CD14-positive monocyte (primary cell): ENCODE results near the gene EPSTI1. TPM values are rescaled to one million over a fixed set of nuclear protein-coding genes. Genes with fewer than 3 reads are reported as not detected.

Experiments
- DNase-seq, 3 donors: peaks; one replicate each; pipeline ENCODE4 v3.0.0-alpha.2; 2011 to 2022
- H2AFZ ChIP-seq: 2 replicates; pipeline ENCODE4 v1.6.0; 2012; ENCODE audit warnings: mild to moderate bottlenecking, low read depth, low read length, inconsistent platforms; ENCODE audit not compliant: insufficient read depth, poor library complexity, severe bottlenecking
- H3K27ac ChIP-seq, 2 donors: 1 replicate in 1 of 2; 2 replicates in 1 of 2; pipeline ENCODE4 v1.5.1; 2012 to 2013; ENCODE audit warnings: low read length in 2 of 2, control low read depth in 1 of 2, inconsistent platforms in 1 of 2, low read depth in 1 of 2, mild to moderate bottlenecking in 1 of 2
- H3K27me3 ChIP-seq, 2 donors: one replicate each; pipeline versions ENCODE4 v1.6.0 to v1.6.1; 2011 to 2013; ENCODE audit warnings: low read length in 2 of 2; ENCODE audit not compliant: control insufficient read depth in 2 of 2, insufficient read depth in 2 of 2
- H3K36me3 ChIP-seq, 2 donors: replicated peaks in 1 of 2; 1 replicate in 1 of 2; 2 replicates in 1 of 2; pipeline versions ENCODE4 v1.5.1 to v1.6.1; 2012 to 2013; ENCODE audit warnings: low read length in 2 of 2, control low read depth in 1 of 2, inconsistent platforms in 1 of 2, mild to moderate bottlenecking in 1 of 2; ENCODE audit not compliant: insufficient read depth in 2 of 2, control insufficient read depth in 1 of 2
- H3K4me1 ChIP-seq, 2 donors: 1 replicate in 1 of 2; 2 replicates in 1 of 2; pipeline versions ENCODE4 v1.5.1 to v1.6.1; 2012 to 2013; ENCODE audit warnings: low read length in 2 of 2, control low read depth in 1 of 2, inconsistent platforms in 1 of 2, mild to moderate bottlenecking in 1 of 2, moderate library complexity in 1 of 2; ENCODE audit not compliant: insufficient read depth in 2 of 2, control insufficient read depth in 1 of 2
- H3K4me2 ChIP-seq: replicated peaks from 2 replicates; pipeline ENCODE3; 2012; ENCODE audit warnings: low read length, moderate library complexity, mild to moderate bottlenecking; ENCODE audit not compliant: poor library complexity, severe bottlenecking; ENCODE audit errors: extremely low read depth
- H3K4me3 ChIP-seq, 3 experiments: fragments of 200-600 bp in 1 of 3; sonication (generic) in 1 of 3; replicated peaks in 1 of 3; 1 replicate in 2 of 3; 2 replicates in 1 of 3; pipeline ENCODE4 v1.5.1; 2011 to 2013; ENCODE audit warnings: low read length in 3 of 3, mild to moderate bottlenecking in 3 of 3, control low read depth in 2 of 3, low read depth in 2 of 3, inconsistent platforms in 1 of 3, moderate library complexity in 1 of 3
- H3K79me2 ChIP-seq: 2 replicates; pipeline ENCODE4 v1.6.0; 2012; ENCODE audit warnings: mild to moderate bottlenecking, control low read depth, inconsistent platforms, low read length, moderate library complexity; ENCODE audit not compliant: insufficient read depth
- H3K9ac ChIP-seq: 2 replicates; pipeline ENCODE4 v1.6.0; 2017; ENCODE audit warnings: low read length, mild to moderate bottlenecking; ENCODE audit not compliant: insufficient read depth, poor library complexity, severe bottlenecking
- H3K9me3 ChIP-seq, 2 donors: replicated peaks in 1 of 2; 1 replicate in 1 of 2; 2 replicates in 1 of 2; pipeline versions ENCODE4 v1.5.1 to v1.6.1; 2012 to 2013; ENCODE audit warnings: low read length in 2 of 2, control low read depth in 1 of 2; ENCODE audit not compliant: control insufficient read depth in 1 of 2, insufficient read depth in 1 of 2
- H4K20me1 ChIP-seq: 2 replicates; pipeline ENCODE4 v1.6.0; 2012; ENCODE audit warnings: mild to moderate bottlenecking, low read length, control low read depth, moderate library complexity; ENCODE audit not compliant: insufficient read depth
- H3K27ac Mint-ChIP-seq, 7 donors: one replicate each; pipeline ENCODE4 v1.8.0; 2020; ENCODE audit warnings: mild to moderate bottlenecking in 7 of 7, mixed read lengths in 7 of 7, moderate library complexity in 6 of 7, inconsistent platforms in 2 of 7
- H3K27me3 Mint-ChIP-seq, 3 donors: one replicate each; pipeline ENCODE4 v1.8.0; 2021 to 2022; ENCODE audit warnings: low read depth in 3 of 3, mild to moderate bottlenecking in 3 of 3, mixed read lengths in 3 of 3, moderate library complexity in 3 of 3, inconsistent platforms in 1 of 3
- H3K36me3 Mint-ChIP-seq, 2 donors: one replicate each; pipeline ENCODE4 v1.8.0; 2020; ENCODE audit warnings: mixed read lengths in 2 of 2, inconsistent platforms in 1 of 2, mild to moderate bottlenecking in 1 of 2
- H3K4me1 Mint-ChIP-seq: one replicate; pipeline ENCODE4 v1.8.0; 2020; ENCODE audit warnings: mild to moderate bottlenecking, mixed read lengths
- H3K4me3 Mint-ChIP-seq, 2 donors: one replicate each; pipeline ENCODE4 v1.8.0; 2020; ENCODE audit warnings: mild to moderate bottlenecking in 2 of 2, mixed read lengths in 2 of 2, moderate library complexity in 1 of 2
- H3K9me3 Mint-ChIP-seq, 7 donors: one replicate each; pipeline ENCODE4 v1.8.0; 2020 to 2022; ENCODE audit warnings: mixed read lengths in 7 of 7, mild to moderate bottlenecking in 6 of 7, moderate library complexity in 6 of 7, inconsistent platforms in 2 of 7
- WGBS: methylation state at CpG from one replicate; pipeline ENCODE4 v1.1.5; 2013; ENCODE audit warnings: missing lambda C conversion rate; ENCODE audit not compliant: insufficient coverage; 5-methylcytosine and 5-hydroxymethylcytosine counted together
- intact Hi-C, 2 donors: fragments of 100-400 bp; cut with micrococcal nuclease; formaldehyde crosslinking; loops; one replicate each; pipeline versions ENCODE4 v1.15.0 to v1.15.1; 2023
- polyA plus RNA-seq, 3 donors: library from polyadenylated mRNA; depleted of rRNA in 1 of 3; unstranded in 2 of 3; stranded (reverse) in 1 of 3; fragments of 300-500 nt in 2 of 3; fragments of >200 nt in 1 of 3; fragmentation: Illumina TruSeq in 2 of 3; gene quantifications; 1 replicate in 2 of 3; 2 replicates in 1 of 3; pipeline ENCODE4 v1.2.3, GENCODE V29; 2012 to 2021
- TF ChIP-seq, protein P1 (sequence below): fragments of 200-600 bp; IDR thresholded peaks from one replicate; pipeline ENCODE4 v1.8.0; 2022; ENCODE audit warnings: antibody characterized with exemption, mild to moderate bottlenecking

EPSTI1 gene
- polyA plus RNA-seq, 3 donors = 14.6 to 19.9 (median 16.4) TPM

DNA sequence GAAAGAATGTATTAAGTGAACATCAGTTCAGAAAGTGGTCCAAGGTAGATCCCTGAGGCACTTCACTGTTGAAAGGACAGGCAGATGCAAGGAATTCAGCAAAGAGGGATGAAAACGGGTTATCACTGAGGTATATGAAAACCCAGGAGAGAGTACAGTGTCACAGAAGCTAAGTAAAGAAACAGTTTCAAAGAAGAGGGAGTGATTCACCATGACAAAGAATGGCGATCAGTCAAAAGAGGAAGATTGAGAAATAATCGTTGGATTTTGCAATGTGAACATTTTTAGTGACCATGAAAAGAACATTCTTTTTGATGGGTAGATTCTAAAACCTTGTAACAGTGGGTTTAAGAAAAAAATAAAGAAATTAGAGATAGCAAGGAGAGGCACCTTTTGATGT, 99.3 kb downstream of the EPSTI1 start:
- Histone ChIP-seq H3K4me1 (peaks cover 20 to 23% of the 10 kb centered on the region in 2 donors), H3K9me3 (no peaks in the 10 kb centered on the region), H4K20me1 (no peaks in the 10 kb centered on the region), H2AFZ (no peak overlapping the region), H3K4me2 (peak overlapping the region; percentile 46), H3K79me2 (no peaks in the 10 kb centered on the region), H3K9ac (no peak overlapping the region), H3K4me3 (peak overlapping the region in 1 of 3 experiments; percentile 40), H3K27ac (peak overlapping the region in 1 of 2 donors; percentile 77), H3K27me3 (no peaks in the 10 kb centered on the region), H3K36me3 (peaks cover 4 to 69% of the 10 kb centered on the region in 2 donors)
- Mint-ChIP-seq H3K4me1 (peaks cover 12% of the 10 kb centered on the region), H3K27ac (no peak overlapping the region), H3K9me3 (peaks cover 0 to 7% (median 4%) of the 10 kb centered on the region in 7 donors), H3K27me3 (no peaks in the 10 kb centered on the region), H3K4me3 (no peak overlapping the region), H3K36me3 (peaks cover 26 to 42% of the 10 kb centered on the region in 2 donors)
- intact Hi-C loops = no loop called here
- DNase-seq = peak; percentile 55 to 74 (median 70)
- TF ChIP-seq, protein P1, sequence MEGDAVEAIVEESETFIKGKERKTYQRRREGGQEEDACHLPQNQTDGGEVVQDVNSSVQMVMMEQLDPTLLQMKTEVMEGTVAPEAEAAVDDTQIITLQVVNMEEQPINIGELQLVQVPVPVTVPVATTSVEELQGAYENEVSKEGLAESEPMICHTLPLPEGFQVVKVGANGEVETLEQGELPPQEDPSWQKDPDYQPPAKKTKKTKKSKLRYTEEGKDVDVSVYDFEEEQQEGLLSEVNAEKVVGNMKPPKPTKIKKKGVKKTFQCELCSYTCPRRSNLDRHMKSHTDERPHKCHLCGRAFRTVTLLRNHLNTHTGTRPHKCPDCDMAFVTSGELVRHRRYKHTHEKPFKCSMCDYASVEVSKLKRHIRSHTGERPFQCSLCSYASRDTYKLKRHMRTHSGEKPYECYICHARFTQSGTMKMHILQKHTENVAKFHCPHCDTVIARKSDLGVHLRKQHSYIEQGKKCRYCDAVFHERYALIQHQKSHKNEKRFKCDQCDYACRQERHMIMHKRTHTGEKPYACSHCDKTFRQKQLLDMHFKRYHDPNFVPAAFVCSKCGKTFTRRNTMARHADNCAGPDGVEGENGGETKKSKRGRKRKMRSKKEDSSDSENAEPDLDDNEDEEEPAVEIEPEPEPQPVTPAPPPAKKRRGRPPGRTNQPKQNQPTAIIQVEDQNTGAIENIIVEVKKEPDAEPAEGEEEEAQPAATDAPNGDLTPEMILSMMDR = no peak
- whole genome bisulfite sequencing = 3% methylated on average over 3 of the region's 3 CpGs

DNA sequence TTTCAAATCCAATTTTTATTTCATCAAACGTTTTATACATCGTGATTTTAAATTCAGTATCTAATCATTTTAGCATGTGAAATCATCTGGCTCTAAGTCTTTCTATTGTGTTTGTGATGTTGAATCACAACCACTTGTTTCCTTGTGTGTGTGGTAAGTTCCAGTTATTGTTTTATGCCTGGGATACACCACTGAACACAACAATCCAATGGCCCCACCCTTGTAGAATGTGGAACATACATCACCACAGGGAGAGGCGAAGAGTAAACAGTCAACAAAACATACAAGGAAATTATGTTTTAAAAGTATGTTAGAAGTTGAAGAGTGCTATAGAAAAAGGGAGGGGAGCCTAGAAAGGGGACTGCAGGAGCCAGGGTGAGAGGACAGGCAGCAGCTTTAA, 100.5 kb downstream of the EPSTI1 start:
- Histone ChIP-seq H3K79me2 (no peaks in the 10 kb centered on the region), H3K4me3 (no peak overlapping the region), H4K20me1 (no peaks in the 10 kb centered on the region), H3K9me3 (no peaks in the 10 kb centered on the region), H3K4me1 (peaks cover 20 to 23% of the 10 kb centered on the region in 2 donors), H2AFZ (no peak overlapping the region), H3K9ac (no peak overlapping the region), H3K27me3 (no peaks in the 10 kb centered on the region), H3K36me3 (peaks cover 7 to 69% of the 10 kb centered on the region in 2 donors), H3K27ac (peak overlapping the region in 1 of 2 donors; percentile 77), H3K4me2 (no peak overlapping the region)
- Mint-ChIP-seq H3K4me3 (no peak overlapping the region), H3K27ac (no peak overlapping the region), H3K36me3 (peaks cover 28 to 44% of the 10 kb centered on the region in 2 donors), H3K4me1 (peaks cover 10% of the 10 kb centered on the region), H3K27me3 (no peaks in the 10 kb centered on the region), H3K9me3 (peaks cover 0 to 5% (median 3%) of the 10 kb centered on the region in 7 donors)
- DNase-seq = no peak
- intact Hi-C loops = no loop called here
- WGBS = no CpG with 5 or more reads among the region's 3 CpGs
- TF ChIP-seq, protein P1 = no peak
